Ishikawa (cell line): ENCODE measurements around the gene SLC39A9.

Experiments
- EP300 ChIP-seq: IDR thresholded peaks from 2 replicates; pipeline ENCODE4 v1.6.1; 2012; ENCODE audit warnings: borderline replicate concordance
- REST ChIP-seq: IDR thresholded peaks from 2 replicates; pipeline ENCODE4 v1.6.1; 2012; ENCODE audit warnings: low read depth, mild to moderate bottlenecking

DNA sequence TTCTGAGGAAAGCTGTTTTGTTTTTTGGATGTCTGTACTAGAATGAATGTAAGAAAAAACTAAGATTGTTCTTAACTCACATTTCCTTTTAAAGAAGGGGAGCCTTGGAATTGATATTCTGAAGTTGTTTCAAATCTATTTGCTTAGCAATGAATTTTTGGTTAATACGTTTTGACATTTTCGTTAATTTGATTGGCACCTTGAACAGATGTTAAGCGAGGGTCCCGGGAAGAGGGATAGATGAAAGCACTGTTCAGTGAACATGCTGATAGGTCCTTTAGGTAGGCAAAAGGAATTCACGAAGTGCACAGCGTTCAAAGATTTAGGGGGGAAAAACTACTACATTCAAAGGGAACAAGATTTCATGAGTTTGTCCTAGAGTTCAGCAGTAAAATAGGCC lies 1.7 kb downstream of the SLC39A9 start:
- no peak for TF ChIP-seq EP300
- no peak for TF ChIP-seq REST
